ENCODE data around the gene C12orf76. TPM values are rescaled to one million over a fixed set of nuclear protein-coding genes. Genes with fewer than 3 reads are reported as not detected.

C12orf76 gene
- total and polyA plus RNA-seq, 2 of the 13 experiments (the other 11 are each of a cell fraction or from before 2014, with no cell fraction given): 15.8 to 38.4 TPM

DNA sequence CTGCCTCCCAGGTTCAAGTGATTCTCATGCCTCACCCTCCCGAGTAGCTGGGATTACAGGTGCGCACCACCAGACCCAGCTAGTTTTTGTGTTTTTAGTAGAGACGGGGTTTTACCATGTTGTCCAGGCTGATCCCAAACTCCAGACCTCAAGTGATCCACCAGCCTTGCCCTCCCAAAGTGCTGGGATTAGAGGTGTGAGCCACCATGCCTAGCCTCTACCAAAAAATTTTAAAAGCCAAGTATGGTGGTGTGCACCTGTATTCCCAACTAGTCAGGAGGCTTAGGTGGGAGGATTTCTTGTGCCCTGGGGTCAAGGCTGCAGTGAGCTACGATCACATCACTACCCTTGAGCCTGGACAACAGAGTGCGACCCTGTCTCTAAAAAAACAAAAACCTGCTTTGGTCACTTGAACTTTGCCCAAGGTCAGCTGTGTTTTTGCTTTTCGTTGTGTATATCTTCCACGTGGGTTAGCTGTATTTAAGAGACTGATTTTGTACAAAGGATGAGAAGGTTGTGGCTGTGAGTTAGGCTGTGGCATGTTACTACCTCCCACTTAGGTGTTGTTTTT, 12.7 kb downstream of the C12orf76 start (continued):
- no peak for TF ChIP-seq RERE (CRISPR knock-in tag; IDR thresholded peaks at IDR 0.05; ENCODE audit: low read depth)
- TF ChIP-seq PAF1 (CRISPR knock-in tag; IDR thresholded peaks at IDR 0.05): no peak
- TF ChIP-seq PHF21A (CRISPR knock-in tag; IDR thresholded peaks at IDR 0.05): no peak
- TF ChIP-seq CHCHD3 (CRISPR knock-in tag; IDR thresholded peaks at IDR 0.05): no peak
- TF ChIP-seq ATF2 (CRISPR knock-in tag; IDR thresholded peaks at IDR 0.05): peak; percentile 60; the same call in 1 of the 2 replicates
- TF ChIP-seq KMT2B (CRISPR knock-in tag; IDR thresholded peaks at IDR 0.05): no peak
- peak; percentile 88 for TF ChIP-seq MAX (IDR thresholded peaks at IDR 0.05)

All from HepG2 (cell line).